ENCODE data around the gene KRT32.
A peak's percentile ranks its signal among the peaks of the same experiment; 100 is the strongest.
"Not testable (repeated sequence)": the region's sequence is repeated elsewhere in the genome, so short reads cannot be mapped to it uniquely, and the experiment has no call there.

The KRT32 gene

GRCh38 chr17:41428591-41429291 lies 38.4 kb downstream of the KRT32 start:
- no peak for DNase-seq (ENCODE audit: low spot score)

DNA sequence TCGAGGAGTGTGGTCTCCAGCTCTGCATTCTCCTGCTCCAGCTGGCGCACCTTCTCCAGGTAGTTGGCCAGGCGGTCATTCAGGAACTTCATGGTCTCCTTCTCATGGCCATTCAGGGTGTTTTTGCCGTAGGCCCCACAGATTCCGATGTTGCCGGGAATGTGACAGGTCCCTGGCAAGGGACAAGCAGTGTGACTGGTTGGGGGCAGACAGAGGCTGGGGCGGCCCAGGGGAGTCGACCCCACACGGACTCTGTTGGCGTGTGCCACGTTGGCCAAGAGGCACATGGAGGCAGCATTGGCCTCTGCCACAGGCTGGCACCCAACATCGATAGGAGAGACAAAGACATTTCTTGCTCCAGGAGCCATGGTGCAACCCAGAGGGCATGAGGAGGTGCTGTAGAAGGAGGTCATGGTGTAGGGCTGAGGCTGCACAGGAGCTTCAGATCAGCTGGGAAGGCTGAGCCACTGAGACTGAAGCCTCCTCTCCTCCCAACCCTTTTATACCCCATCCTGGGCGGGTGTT lies 43.0 kb downstream of the KRT32 start, which contains the start of gene KRT37:
TSS of gene KRT37 (minus strand) at position 475 of the 525 bp plus-strand sequence. CDS start at position 413, 62 bp downstream.
- no peak for DNase-seq (ENCODE audit: low spot score)

DNA sequence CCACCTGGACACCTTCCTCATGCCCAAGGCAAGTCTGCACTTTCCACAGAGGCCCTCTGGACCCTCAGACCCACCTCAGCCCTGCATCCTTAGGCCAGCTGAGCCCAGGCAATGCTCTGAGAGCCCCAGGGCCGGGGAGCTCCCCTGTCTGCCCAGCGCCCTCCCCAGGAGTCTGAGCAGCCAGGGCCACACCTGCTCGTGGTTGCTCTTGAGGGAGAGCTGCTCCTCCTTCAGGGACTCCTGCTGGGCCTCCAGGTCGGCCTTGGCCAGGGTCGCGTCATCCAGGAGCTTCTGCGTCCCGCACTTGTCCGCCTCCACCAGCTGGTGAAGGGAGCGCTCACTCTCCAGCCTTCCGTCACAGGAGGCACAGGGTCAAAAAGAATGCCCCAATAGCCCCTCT lies 44.6 kb downstream of the KRT32 start:
- not testable (repeated sequence) for DNase-seq (ENCODE audit: low spot score)

DNA sequence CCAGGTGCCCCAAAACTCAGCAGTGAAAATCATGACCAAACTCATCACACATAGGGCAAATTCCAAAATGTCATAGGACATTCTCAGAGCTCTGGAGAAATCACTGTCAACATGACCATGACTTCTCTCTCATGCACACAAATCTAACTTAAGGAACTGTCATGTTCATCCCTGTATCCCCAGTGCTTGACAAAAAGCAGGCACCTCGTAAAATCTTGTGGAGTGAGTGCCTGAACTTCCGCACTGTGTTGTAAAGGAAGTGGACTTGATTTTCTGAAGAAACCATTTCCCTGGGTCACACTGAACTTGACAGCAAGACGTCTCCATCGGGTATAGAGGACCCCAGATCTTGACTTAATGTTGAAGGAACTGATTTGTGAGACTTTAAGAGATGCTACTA lies 45.6 kb downstream of the KRT32 start:
- no peak for DNase-seq (ENCODE audit: low spot score)

DNA sequence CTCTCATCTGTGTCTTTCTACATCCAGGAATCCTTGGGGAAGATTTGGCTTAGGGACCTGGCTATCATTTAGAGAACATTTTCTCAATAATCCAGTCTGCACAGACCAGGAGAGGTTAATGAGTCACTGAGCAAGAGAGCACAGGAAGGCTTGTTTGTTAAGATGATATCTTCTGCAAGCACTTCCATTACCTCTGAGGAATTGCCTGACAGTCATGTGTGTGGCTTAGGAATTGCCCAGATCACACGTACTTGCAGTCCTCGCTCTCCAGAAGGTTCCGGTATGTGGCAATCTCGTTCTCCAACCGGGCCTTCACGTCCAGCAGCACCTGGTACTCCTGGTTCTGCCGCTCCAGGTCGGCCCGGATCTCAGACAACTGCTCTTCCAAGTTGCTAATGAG lies 46.1 kb downstream of the KRT32 start:
- peak; percentile 47 for DNase-seq (ENCODE audit: low spot score)

DNA sequence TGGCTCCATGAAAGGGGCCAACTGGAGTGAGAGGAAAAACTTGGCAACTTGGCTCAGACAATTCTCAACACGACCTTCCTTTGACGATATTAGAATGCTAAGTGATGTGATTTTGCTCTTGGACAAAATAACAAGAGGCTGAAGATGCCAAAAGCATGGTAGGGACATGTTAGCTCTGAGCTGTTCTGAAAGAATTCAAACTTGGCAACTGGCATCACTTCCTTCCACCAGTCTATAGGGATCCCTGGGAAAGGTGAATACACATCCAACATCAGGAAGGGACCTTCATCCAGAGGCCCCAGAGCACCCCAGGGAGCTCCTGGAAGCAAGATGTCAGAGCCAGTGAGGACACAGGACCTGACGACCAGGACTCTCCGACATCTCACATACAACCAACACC lies 47.1 kb downstream of the KRT32 start:
- peak; percentile 49 for DNase-seq (ENCODE audit: low spot score)

DNA sequence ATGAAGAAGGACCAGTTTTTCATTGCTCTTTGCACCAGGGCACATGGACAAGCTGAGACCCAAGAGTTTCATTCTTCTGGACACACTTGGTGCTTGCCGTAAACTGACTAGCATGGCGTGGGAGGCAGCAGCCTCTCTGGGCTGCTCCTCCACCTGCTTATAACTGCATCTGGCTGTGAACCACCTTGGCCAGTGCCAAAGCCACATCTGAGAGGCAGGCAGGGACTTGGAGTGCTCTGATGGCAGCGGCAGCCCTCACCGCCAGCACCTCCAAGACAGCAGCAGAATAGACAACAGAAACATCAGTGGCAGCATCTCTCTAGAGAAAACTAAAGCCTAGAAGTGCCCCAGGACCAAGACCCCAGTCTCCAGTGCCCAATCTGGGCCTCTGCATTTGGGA lies 47.5 kb downstream of the KRT32 start:
- DNase-seq (ENCODE audit: low spot score) = no peak

- DNase-seq (ENCODE audit: low spot score) = no peak
These were observed 48.9 kb downstream of the KRT32 start for GRCh38 chr17:41418116-41418860.

- DNase-seq (ENCODE audit: low spot score) = no peak
These were observed 49.6 kb downstream of the KRT32 start for GRCh38 chr17:41417576-41418015.

- DNase-seq (ENCODE audit: low spot score) = no peak
These were observed 50.1 kb downstream of the KRT32 start for GRCh38 chr17:41417127-41417526.

DNA sequence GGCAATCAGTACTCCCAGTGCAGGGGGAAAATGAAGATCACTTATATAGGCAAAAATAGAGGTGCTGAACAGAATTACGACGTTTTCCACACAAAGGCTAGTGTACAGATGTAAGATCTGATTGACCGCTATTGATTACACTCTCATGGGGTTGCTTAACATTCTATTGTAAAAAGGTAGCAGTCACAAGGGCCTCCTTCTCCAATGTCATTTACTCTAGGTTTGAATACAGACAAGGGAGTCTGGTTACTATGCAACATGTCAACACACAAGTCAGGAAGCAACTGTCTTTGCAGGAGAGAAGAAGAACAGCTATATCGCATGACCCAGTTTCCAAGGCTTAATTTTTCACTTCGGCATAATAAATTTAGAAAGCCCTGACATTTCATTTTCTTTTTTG lies 50.7 kb downstream of the KRT32 start:
- no peak for DNase-seq (ENCODE audit: low spot score)

DNA sequence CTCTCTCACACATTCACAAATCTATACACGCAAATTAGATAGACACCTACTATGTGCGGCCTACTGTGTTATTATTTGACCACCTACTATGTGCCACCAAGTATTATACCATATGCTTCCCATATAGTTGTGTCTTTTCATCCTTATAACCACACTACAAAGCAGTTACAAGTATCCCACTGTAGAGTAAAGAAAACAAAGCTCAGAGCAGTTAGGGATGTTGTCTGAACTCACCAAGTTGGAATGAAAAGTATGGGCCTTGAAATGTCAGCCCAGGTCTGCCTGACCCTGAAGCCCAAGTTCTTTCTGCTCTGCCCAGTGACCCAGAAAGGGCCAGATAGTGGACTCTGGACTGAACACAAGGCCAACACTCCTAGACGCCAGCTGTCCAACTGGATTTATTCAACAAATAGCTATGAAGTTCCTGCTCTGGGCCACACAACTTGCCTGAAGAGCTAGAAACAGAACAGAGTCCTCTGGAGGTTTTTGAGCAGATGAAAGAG lies 51.3 kb downstream of the KRT32 start:
- peak; percentile 75 for DNase-seq (ENCODE audit: low spot score)

DNA sequence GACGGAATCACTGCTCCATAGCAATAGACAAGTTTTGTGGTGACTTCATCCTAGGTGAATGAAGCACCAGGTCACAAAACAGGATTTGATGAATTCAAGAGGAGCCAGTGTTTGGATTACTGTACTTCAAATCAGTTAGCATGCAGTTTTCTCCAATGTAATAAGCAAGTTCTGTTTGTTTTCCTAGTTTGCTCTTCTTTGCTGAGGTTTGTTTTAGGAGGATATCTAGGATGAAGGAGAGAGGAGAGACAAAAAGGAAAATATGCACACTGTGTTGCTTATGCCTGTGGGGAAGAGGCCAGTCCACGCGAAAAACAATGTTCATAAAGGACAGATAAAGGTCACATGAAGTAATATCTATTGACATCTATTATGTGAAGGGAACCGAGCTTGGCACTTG lies 51.8 kb downstream of the KRT32 start:
- no peak for DNase-seq (ENCODE audit: low spot score)

DNA sequence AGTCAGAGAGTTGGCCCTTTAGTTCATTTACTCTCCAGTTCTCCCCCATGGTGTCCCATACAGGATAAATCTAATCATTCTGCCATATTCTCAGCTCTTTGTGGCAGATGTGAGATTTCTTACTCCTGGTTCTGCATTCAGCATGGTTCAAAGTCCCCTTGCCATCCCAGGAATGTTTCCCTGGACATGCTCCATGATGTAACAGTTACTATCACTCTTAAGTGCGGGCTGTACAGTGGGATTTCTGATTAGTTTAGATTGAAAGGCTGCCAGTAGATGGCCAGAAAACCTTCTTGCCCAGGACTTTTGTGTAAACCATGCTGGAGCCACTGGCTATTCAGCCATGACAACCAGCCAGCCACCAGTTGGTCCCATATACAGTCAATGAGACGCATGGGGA lies 53.2 kb downstream of the KRT32 start:
- DNase-seq (ENCODE audit: low spot score) = no peak

DNA sequence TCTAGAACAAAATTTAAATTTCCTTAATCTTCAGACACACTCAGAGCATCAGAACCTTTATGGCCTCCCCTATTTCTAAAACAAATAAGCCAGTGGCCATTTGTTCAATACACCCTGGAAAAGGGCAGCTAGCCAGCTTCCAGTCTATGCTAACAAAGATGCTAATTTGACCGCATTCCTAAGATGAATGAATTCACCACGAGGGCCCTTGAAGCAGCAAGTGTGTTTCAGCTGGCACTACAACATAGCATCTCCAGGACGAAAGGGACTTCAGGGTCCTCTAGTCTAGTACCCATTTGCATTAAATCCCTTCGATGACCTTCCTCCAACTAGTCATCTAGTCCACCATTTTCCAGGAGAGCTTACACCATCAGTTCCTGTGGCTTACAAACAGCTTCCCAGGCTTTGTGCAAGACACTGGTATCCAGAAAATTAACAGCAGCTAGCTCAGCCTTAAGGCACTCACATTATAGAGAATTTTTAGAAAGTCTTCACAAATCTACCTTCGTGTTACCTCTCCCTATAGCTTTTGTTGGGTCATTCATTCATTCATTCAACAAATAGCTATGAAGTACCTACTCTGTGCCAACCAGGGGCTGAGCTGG lies 53.7 kb downstream of the KRT32 start:
- no peak for DNase-seq (ENCODE audit: low spot score)

GRCh38 chr17:41411072-41411840 lies 55.9 kb downstream of the KRT32 start:
- no peak for DNase-seq (ENCODE audit: low spot score)

All from AG20443 (cell line).